Activated CD4-positive, alpha-beta memory T cell treated with anti-CD3 and anti-CD28 coated beads, Interleukin-2, amount 10 ng/mL, durations not matched to agents 7 days and 5 days (primary cell): ENCODE results near the gene ADAMTS10. TPM values are rescaled to one million over a fixed set of nuclear protein-coding genes. Genes with fewer than 3 reads are reported as not detected.
"Not testable (repeated sequence)": the region's sequence is repeated elsewhere in the genome, so short reads cannot be mapped to it uniquely, and the experiment has no call there.

Experiments
- CTCF ChIA-PET: fragments of 350-600 bp; sonication (Branson Sonifier 250); formaldehyde crosslinking; loops from one replicate; lab custom pipeline; 2021; ENCODE audit warnings: antibody characterized with exemption, inconsistent platforms; lab: Charles Lee
- POLR2A ChIA-PET: fragments of 350-600 bp; sonication (Branson Sonifier 250); formaldehyde crosslinking; loops from one replicate; lab custom pipeline; 2021; ENCODE audit warnings: antibody characterized with exemption; lab: Charles Lee
- DNase-seq: peaks from one replicate; pipeline ENCODE4 v3.0.0-alpha.2; 2020
- H3K27ac Mint-ChIP-seq: one replicate; pipeline ENCODE4 v1.8.0; 2021; ENCODE audit warnings: mild to moderate bottlenecking, mixed read lengths
- H3K27me3 Mint-ChIP-seq: one replicate; pipeline ENCODE4 v1.8.0; 2021; ENCODE audit warnings: mixed read lengths
- H3K36me3 Mint-ChIP-seq: one replicate; pipeline ENCODE4 v1.8.0; 2021; ENCODE audit warnings: low read depth, mixed read lengths
- H3K4me1 Mint-ChIP-seq: one replicate; pipeline ENCODE4 v1.8.0; 2021; ENCODE audit warnings: mixed read lengths
- H3K4me3 Mint-ChIP-seq: one replicate; pipeline ENCODE4 v1.8.0; 2021; ENCODE audit warnings: mild to moderate bottlenecking, mixed read lengths
- H3K9me3 Mint-ChIP-seq: one replicate; pipeline ENCODE4 v1.8.0; 2021; ENCODE audit warnings: mixed read lengths
- total RNA-seq, 2 experiments: library from RNA; stranded (reverse); gene quantifications; one replicate each; pipeline ENCODE4 v1.2.3, GENCODE V29; 2021

Gene ADAMTS10
- total RNA-seq, 2 experiments from 2014 or later: 2.6 to 2.8 TPM

- H3K9me3 Mint-ChIP-seq: peaks cover 6% of the 10 kb centered on the region
- no peak overlapping the region for H3K27ac Mint-ChIP-seq
- H3K36me3 Mint-ChIP-seq: no peaks in the 10 kb centered on the region
- no peak overlapping the region for H3K4me3 Mint-ChIP-seq
- ChIA-PET CTCF (interaction anchor here (0.6 to 2.0 kb wide), 2 partner anchors 222 to 228 kb away, joined by 4 to 5 read pairs; partner anchors contain the start of gene MARCHF2), POLR2A (no interaction called here)
- peaks cover 15% of the 10 kb centered on the region for H3K27me3 Mint-ChIP-seq
- no peak for DNase-seq
- no peaks in the 10 kb centered on the region for H3K4me1 Mint-ChIP-seq
These were observed 30.0 kb upstream of the ADAMTS10 start for GRCh38 chr19:8640402-8641004.

- H3K4me3 Mint-ChIP-seq: no peak overlapping the region
- no peak for DNase-seq
- H3K9me3 Mint-ChIP-seq: peaks cover 6% of the 10 kb centered on the region
- no peaks in the 10 kb centered on the region for H3K4me1 Mint-ChIP-seq
- no peak overlapping the region for H3K27ac Mint-ChIP-seq
- CTCF ChIA-PET: interaction anchor here (0.6 kb wide), 1 partner anchor 221 kb away, joined by 4 read pairs; no protein-coding TSS in a partner anchor
- no peaks in the 10 kb centered on the region for H3K36me3 Mint-ChIP-seq
- H3K27me3 Mint-ChIP-seq: peaks cover 16% of the 10 kb centered on the region
- POLR2A ChIA-PET: no interaction called here
These were observed 29.4 kb upstream of the ADAMTS10 start for GRCh38 chr19:8639821-8640401.

DNA sequence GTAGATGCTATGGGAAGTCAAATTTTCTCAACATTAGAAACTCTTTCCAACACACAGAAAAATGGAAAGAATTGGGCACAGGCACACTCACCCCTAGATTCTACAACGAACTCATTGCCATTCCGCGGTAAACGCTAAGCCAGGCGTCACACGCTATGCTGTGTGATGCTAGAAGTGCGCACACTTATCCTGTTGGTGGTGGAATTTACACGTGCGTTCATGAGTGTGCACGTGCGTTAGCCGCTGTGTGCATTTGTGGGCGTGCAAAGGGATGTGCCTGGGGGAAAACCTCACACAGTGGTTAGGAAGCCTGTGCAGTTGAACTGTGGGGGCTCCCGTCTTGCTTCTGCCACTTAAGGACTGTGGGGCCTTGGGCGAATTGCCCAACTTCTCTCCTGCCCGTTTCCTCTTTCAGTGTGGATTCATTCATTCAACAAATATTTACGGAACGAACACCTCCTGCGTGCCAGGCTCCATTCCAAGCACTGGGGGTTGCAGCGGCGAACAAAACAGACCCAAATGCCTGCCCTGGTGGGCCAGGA, 27.6 kb upstream of the ADAMTS10 start:
- CTCF ChIA-PET: no interaction called here
- Mint-ChIP-seq H3K27me3 (peaks cover 16% of the 10 kb centered on the region), H3K4me1 (no peaks in the 10 kb centered on the region), H3K4me3 (no peak overlapping the region), H3K9me3 (peaks cover 6% of the 10 kb centered on the region), H3K27ac (no peak overlapping the region), H3K36me3 (no peaks in the 10 kb centered on the region)
- POLR2A ChIA-PET: no interaction called here
- no peak for DNase-seq

GRCh38 chr19:8637070-8637469, 26.6 kb upstream of the ADAMTS10 start:
- H3K4me1 Mint-ChIP-seq, H3K36me3 Mint-ChIP-seq, H3K27ac Mint-ChIP-seq, H3K9me3 Mint-ChIP-seq, DNase-seq, H3K4me3 Mint-ChIP-seq, POLR2A ChIA-PET: not testable (repeated sequence)
- peaks cover 15% of the 10 kb centered on the region for H3K27me3 Mint-ChIP-seq
- CTCF ChIA-PET: interaction anchor here (1.0 kb wide), 1 partner anchor 21 kb away, joined by 7 read pairs; no protein-coding TSS in a partner anchor

DNA sequence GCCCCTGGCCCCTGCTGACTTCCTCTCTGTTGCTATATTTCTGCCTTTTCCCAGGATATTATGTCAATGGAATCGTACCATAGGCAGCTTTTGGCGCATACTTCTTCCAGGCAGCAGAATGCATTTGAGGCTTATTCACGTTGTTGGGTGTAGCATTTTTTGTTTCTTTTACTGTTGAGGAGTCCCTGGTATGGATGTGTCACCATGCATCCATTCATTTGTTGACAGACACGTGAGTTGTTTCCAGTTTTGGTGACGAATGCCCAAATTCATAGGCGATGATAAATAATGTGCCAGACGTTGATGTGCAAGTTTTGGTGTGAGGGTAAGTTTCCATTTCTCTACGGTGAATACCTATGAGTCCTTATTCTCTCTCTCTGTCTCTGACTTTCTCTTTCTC, 24.9 kb upstream of the ADAMTS10 start:
- Mint-ChIP-seq H3K27ac (no peak overlapping the region), H3K9me3 (no peaks in the 10 kb centered on the region), H3K4me1 (no peaks in the 10 kb centered on the region), H3K27me3 (peaks cover 14% of the 10 kb centered on the region), H3K4me3 (no peak overlapping the region), H3K36me3 (no peaks in the 10 kb centered on the region)
- DNase-seq: no peak
- ChIA-PET CTCF (no interaction called here), POLR2A (no interaction called here)

DNA sequence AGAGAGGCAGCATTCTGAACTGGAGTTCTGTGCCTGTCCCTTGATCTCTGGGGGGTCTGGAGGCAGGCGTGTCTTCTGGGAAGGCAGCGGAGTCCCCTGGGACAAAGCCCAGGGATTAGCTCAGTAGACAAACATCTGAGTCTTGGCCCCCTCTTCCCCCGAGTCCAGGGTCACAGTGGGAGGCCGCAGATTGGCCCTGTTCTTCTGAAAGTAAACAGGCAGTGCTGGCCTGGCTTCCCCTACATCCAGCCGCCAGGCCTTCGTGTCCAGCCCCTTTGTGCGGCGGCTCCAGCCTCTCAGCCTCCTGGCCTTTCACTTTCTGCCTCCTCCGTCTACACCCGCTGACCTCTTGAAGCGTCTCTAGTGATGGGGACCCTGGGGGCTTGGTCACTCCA, 20.9 kb upstream of the ADAMTS10 start:
- Mint-ChIP-seq H3K27me3 (peaks cover 3% of the 10 kb centered on the region), H3K9me3 (no peaks in the 10 kb centered on the region), H3K4me1 (no peaks in the 10 kb centered on the region), H3K36me3 (no peaks in the 10 kb centered on the region), H3K4me3 (no peak overlapping the region), H3K27ac (no peak overlapping the region)
- no peak for DNase-seq
- POLR2A ChIA-PET: no interaction called here
- CTCF ChIA-PET: interaction anchor here (0.6 kb wide), 1 partner anchor 11 kb away, joined by 4 read pairs; no protein-coding TSS in a partner anchor

DNA sequence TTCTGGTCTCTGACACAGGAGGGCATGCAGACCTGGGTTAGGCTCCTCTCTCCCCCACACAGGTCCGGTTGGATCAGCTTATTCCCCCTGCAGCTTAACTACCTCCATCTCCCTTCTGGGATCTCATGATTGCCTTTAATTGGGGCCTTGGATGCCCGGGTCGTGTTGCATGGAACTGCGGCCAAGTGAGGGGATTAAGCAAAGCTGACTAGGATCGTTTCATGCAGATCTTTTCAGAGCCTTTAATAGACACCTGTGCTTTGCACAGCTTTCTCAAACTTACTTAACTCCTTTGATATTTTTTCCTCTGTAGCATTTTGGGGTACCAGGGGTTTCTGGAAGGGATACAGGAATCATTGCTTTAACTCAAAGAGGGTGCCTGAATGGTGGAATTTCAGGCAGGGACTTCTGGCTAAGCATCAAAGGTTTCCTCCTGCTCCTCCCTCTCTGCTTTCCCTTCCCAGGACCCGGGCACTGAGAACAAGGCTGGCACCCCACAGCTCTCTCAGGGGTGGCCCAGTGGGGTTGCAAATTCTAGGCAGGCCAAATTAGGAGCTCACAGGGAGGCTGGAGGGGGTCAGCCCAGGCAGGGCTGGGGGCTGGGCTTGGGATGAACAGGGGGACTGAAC, 20.4 kb upstream of the ADAMTS10 start:
- ChIA-PET CTCF (interaction anchor here (0.6 kb wide), 1 partner anchor 11 kb away, joined by 4 read pairs; no protein-coding TSS in a partner anchor), POLR2A (no interaction called here)
- Mint-ChIP-seq H3K27me3 (peaks cover 3% of the 10 kb centered on the region), H3K36me3 (no peaks in the 10 kb centered on the region), H3K4me3 (no peak overlapping the region), H3K27ac (no peak overlapping the region), H3K9me3 (no peaks in the 10 kb centered on the region), H3K4me1 (no peaks in the 10 kb centered on the region)
- no peak for DNase-seq

DNA sequence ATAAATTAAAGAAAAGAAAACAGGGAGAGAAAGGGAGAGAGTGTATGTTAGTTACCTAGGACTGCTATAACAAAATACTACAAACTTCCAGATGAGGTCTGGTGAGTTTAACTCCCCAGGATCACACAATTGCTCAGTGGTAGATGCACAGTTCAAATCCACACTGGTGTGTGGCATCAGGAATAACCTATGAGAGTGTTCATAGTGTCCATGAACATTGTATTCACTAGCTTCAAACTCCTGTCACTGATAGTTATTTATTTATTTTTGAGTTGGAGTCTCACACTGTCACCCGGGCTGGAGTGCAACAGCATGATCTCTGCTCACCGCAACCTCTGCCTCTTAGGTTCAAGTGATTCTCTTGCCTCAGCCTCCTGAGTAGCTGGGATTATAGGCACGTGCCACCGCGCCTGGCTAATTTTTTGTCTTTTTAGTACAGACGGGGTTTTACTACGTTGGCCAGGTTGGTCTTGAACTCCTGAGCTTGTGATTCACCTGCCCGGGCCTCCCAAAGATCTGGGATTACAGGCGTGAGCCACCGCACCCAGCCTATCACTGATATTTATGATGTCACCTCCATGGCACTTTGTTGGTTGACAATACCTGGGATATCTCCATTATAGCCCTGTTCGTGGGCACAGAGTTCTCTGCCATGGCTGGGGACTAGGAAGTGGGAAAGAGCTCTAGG, 19.6 kb upstream of the ADAMTS10 start, which contains the start of gene NFILZ:
Gene NFILZ (plus strand): TSS at position 638 of the 688 bp plus-strand sequence. CDS start 46,133 bp downstream, outside the sequence.
- ChIA-PET POLR2A (no interaction called here), CTCF (no interaction called here)
- no peak within 1 kb of the TSS for H3K4me3 Mint-ChIP-seq

GRCh38 chr19:8629184-8629583, 18.7 kb upstream of the ADAMTS10 start:
- Mint-ChIP-seq H3K36me3 (no peaks in the 10 kb centered on the region), H3K27me3 (no peaks in the 10 kb centered on the region), H3K4me1 (no peaks in the 10 kb centered on the region), H3K4me3 (no peak overlapping the region), H3K27ac (no peak overlapping the region), H3K9me3 (no peaks in the 10 kb centered on the region)
- ChIA-PET POLR2A (no interaction called here), CTCF (no interaction called here)
- DNase-seq: no peak

More for the DNA sequence above, 19.6 kb upstream of the ADAMTS10 start, which contains the start of gene NFILZ:
- H3K27ac Mint-ChIP-seq: no peak within 1 kb of the TSS
- no peaks in the 10 kb centered on the region for H3K27me3 Mint-ChIP-seq
- no peaks in the 10 kb centered on the region for H3K4me1 Mint-ChIP-seq
- DNase-seq: no peak
- no peaks in the 10 kb centered on the region for H3K36me3 Mint-ChIP-seq
- H3K9me3 Mint-ChIP-seq: no peaks in the 10 kb centered on the region

DNA sequence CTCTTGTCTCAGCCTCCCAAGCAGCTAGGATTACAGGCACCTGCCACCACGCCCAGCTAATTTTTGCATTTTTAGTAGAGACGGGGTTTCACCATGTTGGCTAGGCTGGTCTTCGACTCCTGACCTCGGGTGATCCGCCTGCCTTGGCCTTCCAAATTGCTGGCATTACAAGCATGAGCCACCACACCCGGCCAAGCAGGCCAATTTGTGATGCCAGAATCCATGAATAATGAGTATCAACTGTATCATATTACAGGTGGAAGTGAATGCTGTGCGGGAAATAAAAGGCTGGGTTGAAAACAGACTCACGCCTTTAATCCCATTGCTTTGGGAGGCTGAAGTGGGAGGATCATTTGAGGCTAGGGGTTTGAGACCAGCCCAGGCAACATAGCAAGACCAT, 16.3 kb upstream of the ADAMTS10 start:
- Mint-ChIP-seq H3K4me3 (no peak overlapping the region), H3K36me3 (no peaks in the 10 kb centered on the region), H3K9me3 (no peaks in the 10 kb centered on the region), H3K4me1 (no peaks in the 10 kb centered on the region), H3K27ac (no peak overlapping the region), H3K27me3 (no peaks in the 10 kb centered on the region)
- CTCF ChIA-PET: interaction anchor here (0.7 kb wide), 1 partner anchor 273 kb away, joined by 4 read pairs; no protein-coding TSS in a partner anchor
- DNase-seq: no peak
- POLR2A ChIA-PET: no interaction called here

DNA sequence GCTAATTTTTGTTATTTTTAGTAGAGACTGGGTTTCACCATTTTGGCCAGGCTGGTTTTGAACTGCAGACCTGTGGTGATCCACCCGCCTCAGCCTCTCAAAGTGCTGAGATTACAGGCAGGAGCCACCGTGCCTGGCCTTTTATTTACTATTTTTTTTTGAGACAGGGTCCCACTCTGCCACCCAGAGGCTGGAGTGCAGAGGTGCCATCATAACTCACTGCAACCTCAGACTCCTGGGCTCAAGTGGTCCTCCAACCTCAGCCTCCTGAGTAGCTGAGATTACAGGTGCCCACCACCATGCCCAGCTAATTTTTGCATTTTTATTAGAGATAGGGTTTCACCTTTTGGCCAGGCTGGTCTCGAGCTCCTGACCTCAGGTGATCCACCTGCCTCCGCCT, 12.4 kb upstream of the ADAMTS10 start:
- H3K9me3 Mint-ChIP-seq, POLR2A ChIA-PET, H3K4me1 Mint-ChIP-seq, H3K27me3 Mint-ChIP-seq, H3K27ac Mint-ChIP-seq, H3K4me3 Mint-ChIP-seq, DNase-seq, H3K36me3 Mint-ChIP-seq: not testable (repeated sequence)
- CTCF ChIA-PET: interaction anchor here (1.7 kb wide), 1 partner anchor 10 kb away, joined by 4 read pairs; no protein-coding TSS in a partner anchor

DNA sequence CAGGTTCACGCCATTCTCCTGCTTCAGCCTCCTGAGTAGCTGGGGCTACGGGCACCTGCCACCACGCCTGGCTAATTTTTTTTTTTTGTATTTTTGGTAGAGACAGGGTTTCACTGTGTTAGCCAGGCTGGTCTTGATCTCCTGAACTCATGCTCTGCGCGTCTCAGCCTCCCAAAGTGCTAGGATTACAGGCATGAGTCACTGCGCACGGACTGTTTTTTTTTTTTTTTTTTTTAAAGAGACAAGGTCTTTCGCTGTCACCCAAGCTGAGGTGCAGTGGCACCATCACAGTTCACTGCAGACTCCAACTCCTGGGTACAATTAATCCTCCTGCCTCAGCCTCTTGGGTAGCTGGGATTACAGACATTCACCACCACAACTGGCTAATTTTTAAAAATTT, 8.2 kb upstream of the ADAMTS10 start:
- DNase-seq: no peak
- no peaks in the 10 kb centered on the region for H3K9me3 Mint-ChIP-seq
- POLR2A ChIA-PET: no interaction called here
- H3K36me3 Mint-ChIP-seq: no peaks in the 10 kb centered on the region
- H3K27me3 Mint-ChIP-seq: peaks cover 3% of the 10 kb centered on the region
- peaks cover 2% of the 10 kb centered on the region for H3K4me1 Mint-ChIP-seq
- H3K27ac Mint-ChIP-seq: no peak overlapping the region
- H3K4me3 Mint-ChIP-seq: no peak overlapping the region
- CTCF ChIA-PET: interaction anchor here (0.7 to 1.8 kb wide), 3 partner anchors 40 to 648 kb away, joined by 3 to 5 read pairs (median 3); no protein-coding TSS in a partner anchor
